ENCODE measurements around the gene CRACR2B. TPM values are rescaled to one million over a fixed set of nuclear protein-coding genes. Genes with fewer than 3 reads are reported as not detected.
A peak's percentile ranks its signal among the peaks of the same experiment; 100 is the strongest.

Gene CRACR2B
- total and polyA plus RNA-seq, 2 of the 8 experiments (the other 6 are each of a cell fraction or from before 2014, with no cell fraction given): 18.2 to 26.4 TPM

GRCh38 chr11:829176-829846 lies 1.6 kb downstream of the CRACR2B start (continued):
- TF ChIP-seq CTCF (IDR thresholded peaks at IDR 0.05; ENCODE audit: control extremely low read depth in 1 of 3, insufficient read depth in 1 of 3, low read depth in 1 of 3, low read length in 3 of 3): no peak
- TF ChIP-seq GABPA (IDR thresholded peaks at IDR 0.05; ENCODE audit: borderline replicate concordance, insufficient read depth, low read length): peak; percentile 16; the same call in 1 of the 2 replicates
- TF ChIP-seq HDAC2 (IDR thresholded peaks at IDR 0.05; ENCODE audit: borderline replicate concordance in 1 of 2, low read depth in 2 of 2, low read length in 2 of 2): 0 out of 4 replicates have a peak, but pooled peaks of 1 of the 2 experiments have one; percentile 26
- no peak for TF ChIP-seq CHD1 (IDR thresholded peaks at IDR 0.05; ENCODE audit: low read depth, low read length)
- TF ChIP-seq ASH2L (IDR thresholded peaks at IDR 0.05; ENCODE audit: low read length): peak; percentile 25
- TF ChIP-seq BACH1 (IDR thresholded peaks at IDR 0.05; ENCODE audit: low read length): 0 out of 2 replicates have a peak, but pooled peaks have one; percentile 9

All from H1 (cell line).